ENCODE results near the gene AFG1L. TPM values are rescaled to one million over a fixed set of nuclear protein-coding genes. Genes with fewer than 3 reads are reported as not detected.
"Not testable (repeated sequence)": the region's sequence is repeated elsewhere in the genome, so short reads cannot be mapped to it uniquely, and the experiment has no call there.

The AFG1L gene
- total RNA-seq (10 to 100 TPM in 6 of 9 donors, 1 to 10 TPM in 3; 1.9 to 16.6 (median 11.1) TPM), polyA plus RNA-seq (1 to 10 TPM; 3.0 to 5.3 TPM)
- long read RNA-seq, donor 1, full-length matches to known transcripts = 1 of 6 reads
- long read RNA-seq, donor 1, partial matches to known transcripts = 0 of 6 reads
- long read RNA-seq, donor 1, other reads (novel, unspliced or antisense) = 5 of 6 reads
- long read RNA-seq, donor 2, full-length matches to known transcripts = 11 of 16 reads
- long read RNA-seq, donor 2, partial matches to known transcripts = 0 of 16 reads
- long read RNA-seq, donor 2, other reads (novel, unspliced or antisense) = 5 of 16 reads
- long read RNA-seq, donor 3, full-length matches to known transcripts = 2 of 4 reads
- long read RNA-seq, donor 3, partial matches to known transcripts = 0 of 4 reads
- long read RNA-seq, donor 3, other reads (novel, unspliced or antisense) = 2 of 4 reads

DNA sequence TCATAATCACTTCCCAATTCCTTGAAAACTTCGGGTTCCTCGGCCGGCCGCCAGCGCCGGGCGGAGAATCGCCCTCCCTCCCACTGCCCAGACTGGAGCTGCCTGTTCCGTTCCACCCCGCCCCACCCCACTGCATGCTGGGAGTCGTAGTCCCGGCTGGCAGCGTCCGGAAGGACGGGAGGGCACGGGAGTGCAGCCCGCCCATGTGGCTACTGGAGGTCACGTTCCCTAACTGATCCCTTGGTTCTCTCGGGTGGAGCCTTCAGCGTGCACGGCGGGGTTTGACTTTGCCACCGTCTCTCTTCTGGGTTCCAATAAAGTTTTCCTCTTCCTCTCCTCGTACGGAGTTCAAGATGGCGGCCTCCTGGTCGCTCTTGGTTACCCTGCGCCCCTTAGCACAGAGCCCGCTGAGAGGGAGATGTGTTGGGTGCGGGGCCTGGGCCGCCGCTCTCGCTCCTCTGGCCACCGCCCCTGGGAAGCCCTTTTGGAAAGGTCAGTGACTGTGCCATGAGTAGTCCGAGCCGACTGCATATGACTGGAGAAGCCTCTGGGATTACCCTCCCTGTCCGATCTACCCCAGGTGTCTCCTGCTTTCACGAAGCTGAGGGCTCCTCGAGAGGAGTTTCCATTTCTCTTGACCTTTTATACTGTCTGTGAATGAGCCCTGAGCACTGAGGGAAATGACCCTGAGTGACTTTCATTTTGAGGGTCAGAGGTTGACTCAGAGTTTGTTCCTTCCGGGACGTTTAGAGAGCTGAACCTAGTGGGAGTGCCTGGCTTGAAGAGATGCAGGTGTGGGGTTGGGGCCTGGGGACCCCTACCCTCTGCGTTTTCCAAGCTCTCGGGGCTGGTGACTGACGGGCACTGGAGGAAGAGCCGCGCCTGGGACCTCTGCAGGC lies at the start of gene AFG1L:
TSS of gene AFG1L (plus strand) at position 328 of the 899 bp plus-strand sequence. CDS start at position 354, 26 bp downstream.
- intact Hi-C loops (cut with DNase I) = loop anchor here in 7 of 10 donors (1.0 to 5.0 kb wide), 3 partner anchors 33 to 34 kb away; partner anchors contain the start of gene SNX3 (in 7 of the 7)
- 0 to 2% (median 1%) methylated on average over 29 to 46 of the region's 46 CpGs for WGBS, 4 donors

DNA sequence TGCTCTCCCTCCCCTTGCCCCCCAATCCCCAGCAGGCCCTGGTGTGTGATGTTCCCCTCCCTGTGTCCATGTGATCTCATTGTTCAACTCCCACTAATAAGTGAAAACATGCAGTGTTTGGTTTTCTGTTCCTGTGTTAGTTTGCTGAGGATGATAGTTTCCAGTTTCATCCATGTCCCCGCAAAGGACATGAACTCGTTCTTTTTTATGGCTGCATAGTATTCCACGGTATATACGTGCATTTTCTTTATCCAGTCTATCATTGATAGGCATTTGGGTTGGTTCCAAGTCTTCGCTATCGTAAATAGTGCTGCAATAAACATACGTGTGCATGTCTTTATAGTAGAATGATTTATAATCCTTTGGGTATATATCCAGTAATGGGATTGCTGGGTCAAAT lies 49.8 kb upstream of the AFG1L start:
- H3K36me3 ChIP-seq = peaks cover 0 to 34% (median 0%) of the 10 kb centered on the region in 9 donors
- H3K27me3 ChIP-seq; H3K27ac ChIP-seq; H3K4me3 ChIP-seq; DNase-seq; intact Hi-C loops (cut with DNase I); ATAC-seq: not testable (repeated sequence)
- H3K9me3 ChIP-seq = peaks cover 0 to 17% (median 4%) of the 10 kb centered on the region in 12 donors
- H3K4me1 ChIP-seq = peaks cover 0 to 33% (median 0%) of the 10 kb centered on the region in 12 donors
- 95 to 97% (median 97%) methylated on average over 7 of the region's 7 CpGs for WGBS, 4 donors

More for the DNA sequence above, at the start of gene AFG1L:
- DNase-seq (peak; percentile 95 to 97 (median 96)), ATAC-seq (peak; percentile 98 to 100 (median 100))
- Histone ChIP-seq H3K36me3 (no peaks in the 10 kb centered on the region), H3K27ac (peak within 1 kb of the TSS; percentile 89 to 98 (median 95)), H3K4me1 (peaks cover 0 to 27% (median 7%) of the 10 kb centered on the region in 12 donors), H3K4me3 (peak within 1 kb of the TSS; percentile 67 to 92 (median 83)), H3K9me3 (no peaks in the 10 kb centered on the region), H3K27me3 (no peaks in the 10 kb centered on the region)
- peak; percentile 2 to 61 for TF ChIP-seq POLR2A (IDR thresholded peaks at IDR 0.05)
- TF ChIP-seq, protein P1, sequence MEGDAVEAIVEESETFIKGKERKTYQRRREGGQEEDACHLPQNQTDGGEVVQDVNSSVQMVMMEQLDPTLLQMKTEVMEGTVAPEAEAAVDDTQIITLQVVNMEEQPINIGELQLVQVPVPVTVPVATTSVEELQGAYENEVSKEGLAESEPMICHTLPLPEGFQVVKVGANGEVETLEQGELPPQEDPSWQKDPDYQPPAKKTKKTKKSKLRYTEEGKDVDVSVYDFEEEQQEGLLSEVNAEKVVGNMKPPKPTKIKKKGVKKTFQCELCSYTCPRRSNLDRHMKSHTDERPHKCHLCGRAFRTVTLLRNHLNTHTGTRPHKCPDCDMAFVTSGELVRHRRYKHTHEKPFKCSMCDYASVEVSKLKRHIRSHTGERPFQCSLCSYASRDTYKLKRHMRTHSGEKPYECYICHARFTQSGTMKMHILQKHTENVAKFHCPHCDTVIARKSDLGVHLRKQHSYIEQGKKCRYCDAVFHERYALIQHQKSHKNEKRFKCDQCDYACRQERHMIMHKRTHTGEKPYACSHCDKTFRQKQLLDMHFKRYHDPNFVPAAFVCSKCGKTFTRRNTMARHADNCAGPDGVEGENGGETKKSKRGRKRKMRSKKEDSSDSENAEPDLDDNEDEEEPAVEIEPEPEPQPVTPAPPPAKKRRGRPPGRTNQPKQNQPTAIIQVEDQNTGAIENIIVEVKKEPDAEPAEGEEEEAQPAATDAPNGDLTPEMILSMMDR (IDR thresholded peaks at IDR 0.05) = no peak

DNA sequence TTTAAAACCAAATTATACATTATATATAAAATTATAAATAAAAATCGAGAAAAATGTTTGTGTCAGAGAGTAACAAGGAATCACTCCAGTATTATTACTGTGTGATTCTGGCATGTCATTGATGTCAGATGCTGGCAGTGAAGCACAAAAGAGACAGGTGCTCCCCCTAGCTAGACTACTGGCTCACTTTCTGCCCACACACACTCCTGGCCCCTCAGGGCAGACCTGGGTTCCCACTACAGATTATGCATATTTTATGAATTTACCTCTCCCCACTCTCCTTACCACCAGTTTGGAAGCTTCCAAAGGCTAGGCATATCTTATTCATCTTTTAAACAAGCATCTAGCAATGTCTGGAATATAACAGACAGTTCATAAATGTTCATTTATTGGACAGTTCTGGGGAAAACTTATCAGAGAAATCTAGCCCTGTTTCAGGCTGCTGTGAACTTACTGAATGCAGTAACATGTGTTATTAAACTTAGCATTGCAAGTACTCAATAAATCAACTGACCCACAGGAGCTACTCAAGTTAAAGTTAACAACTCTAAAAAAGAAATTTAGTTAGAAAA lies 46.8 kb upstream of the AFG1L start:
- Histone ChIP-seq H3K9me3 (peaks cover 0 to 8% (median 0%) of the 10 kb centered on the region in 12 donors), H3K27me3 (peaks cover 0 to 2% (median 0%) of the 10 kb centered on the region in 9 donors), H3K4me3 (no peak overlapping the region), H3K36me3 (peaks cover 0 to 22% (median 0%) of the 10 kb centered on the region in 9 donors), H3K27ac (no peak overlapping the region), H3K4me1 (peaks cover 0 to 52% (median 22%) of the 10 kb centered on the region in 12 donors)
- 85 to 97% (median 93%) methylated on average over 1 of the region's 1 CpG for WGBS, 4 donors
- no peak for ATAC-seq
- intact Hi-C loops (cut with DNase I) = no loop called here
- DNase-seq = no peak
- TF ChIP-seq, protein P1 (IDR thresholded peaks at IDR 0.05) = no peak
- no peak for TF ChIP-seq POLR2A (IDR thresholded peaks at IDR 0.05)

DNA sequence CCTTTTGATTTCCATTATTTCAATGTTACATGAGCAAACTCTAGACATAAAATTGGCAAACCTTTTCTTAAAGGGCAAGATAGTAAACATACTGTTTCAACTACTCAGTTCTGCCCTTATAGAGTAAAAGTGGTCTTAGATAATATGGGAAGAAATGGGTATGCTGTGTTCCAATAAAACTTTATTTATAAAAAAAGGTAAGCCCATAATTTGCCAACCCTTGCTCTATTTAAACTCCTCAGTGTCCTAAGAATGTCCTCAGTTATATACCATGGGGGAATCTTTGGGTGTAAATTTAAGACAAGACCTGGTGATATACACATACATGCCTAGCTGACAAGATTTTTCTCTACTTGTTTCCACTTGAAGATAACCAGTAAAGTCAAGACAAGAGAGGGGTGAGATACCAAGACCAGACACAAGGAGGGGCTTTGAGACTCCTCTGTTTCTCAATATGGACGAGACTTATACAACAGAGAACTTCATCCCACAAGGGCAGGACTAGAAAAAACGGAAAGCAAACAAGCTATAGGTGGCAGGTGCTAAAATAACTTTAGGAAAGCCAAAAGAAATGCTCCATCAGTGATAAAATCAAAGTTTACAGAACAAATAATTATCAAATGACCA lies 44.5 kb upstream of the AFG1L start:
- Histone ChIP-seq H3K4me3 (no peak overlapping the region), H3K9me3 (peaks cover 0 to 4% (median 0%) of the 10 kb centered on the region in 12 donors), H3K27me3 (no peaks in the 10 kb centered on the region), H3K27ac (no peak overlapping the region), H3K36me3 (peaks cover 0 to 12% (median 0%) of the 10 kb centered on the region in 9 donors), H3K4me1 (peaks cover 0 to 66% (median 32%) of the 10 kb centered on the region in 12 donors)
- DNase-seq (no peak), ATAC-seq (no peak)
- intact Hi-C loops (cut with DNase I) = loop anchor here in 2 of 10 donors (10.0 kb wide), 2 partner anchors 136 to 244 kb away; no protein-coding TSS in a partner anchor
- TF ChIP-seq POLR2A (IDR thresholded peaks at IDR 0.05) = no peak
- TF ChIP-seq, protein P1 (IDR thresholded peaks at IDR 0.05) = no peak
- WGBS, 4 donors = 80 to 85% (median 85%) methylated on average over 2 of the region's 2 CpGs

Measured in heart left ventricle (tissue), 16 donors.